ENCODE results near the gene PNMA8B.

PNMA8B gene

GRCh38 chr19:46471116-46471733, 24.4 kb downstream of the PNMA8B start, which contains the start of gene PNMA8A:
Gene PNMA8A (minus strand): TSS chr19:46471563. CDS start chr19:46471035, 528 bp downstream.
- Mint-ChIP-seq H3K27ac (peak within 1 kb of the TSS; percentile 88 to 96 (median 91)), H3K9me3 (no peaks in the 10 kb centered on the region), H3K36me3 (ENCODE audit: low read depth) (peaks cover 40% of the 10 kb centered on the region), H3K27me3 (ENCODE audit: low read depth) (no peaks in the 10 kb centered on the region), H3K4me3 (peak within 1 kb of the TSS; percentile 79 to 87 (median 81)), H3K4me1 (peaks cover 72% of the 10 kb centered on the region)
- peak in 1 of 3 experiments; percentile 15 for TF ChIP-seq CTCF (IDR thresholded peaks at IDR 0.05; ENCODE audit: unreplicated experiment in 3 of 3)

- Mint-ChIP-seq H3K9me3 (no peaks in the 10 kb centered on the region), H3K4me3 (peak overlapping the region; percentile 79 to 87 (median 81)), H3K27me3 (ENCODE audit: low read depth) (no peaks in the 10 kb centered on the region), H3K4me1 (peaks cover 69% of the 10 kb centered on the region), H3K27ac (peak overlapping the region in 2 of 3 experiments; percentile 91 to 96), H3K36me3 (ENCODE audit: low read depth) (peaks cover 48% of the 10 kb centered on the region)
- TF ChIP-seq CTCF (IDR thresholded peaks at IDR 0.05; ENCODE audit: unreplicated experiment in 3 of 3), result no peak
Observed at GRCh38 chr19:46470376-46470775, 25.3 kb downstream of the PNMA8B start.

- Mint-ChIP-seq H3K27me3 (ENCODE audit: low read depth) (no peaks in the 10 kb centered on the region), H3K27ac (peak overlapping the region in 2 of 3 experiments; percentile 71 to 96), H3K4me1 (peaks cover 74% of the 10 kb centered on the region), H3K36me3 (ENCODE audit: low read depth) (peaks cover 54% of the 10 kb centered on the region), H3K9me3 (no peaks in the 10 kb centered on the region), H3K4me3 (peak overlapping the region; percentile 47 to 87 (median 81))
- no peak for TF ChIP-seq CTCF (IDR thresholded peaks at IDR 0.05; ENCODE audit: unreplicated experiment in 3 of 3)
Observed at GRCh38 chr19:46469541-46470185, 26.0 kb downstream of the PNMA8B start.

GRCh38 chr19:46466536-46467196, 29.0 kb downstream of the PNMA8B start:
- Mint-ChIP-seq H3K4me1 (peaks cover 50% of the 10 kb centered on the region), H3K4me3 (peak overlapping the region in 2 of 3 experiments; percentile 35 to 61), H3K27me3 (ENCODE audit: low read depth) (no peaks in the 10 kb centered on the region), H3K27ac (peak overlapping the region; percentile 34 to 90 (median 75)), H3K36me3 (ENCODE audit: low read depth) (peaks cover 60% of the 10 kb centered on the region), H3K9me3 (no peaks in the 10 kb centered on the region)
- no peak for TF ChIP-seq CTCF (IDR thresholded peaks at IDR 0.05; ENCODE audit: unreplicated experiment in 3 of 3)

GRCh38 chr19:46463516-46463915, 32.2 kb downstream of the PNMA8B start:
- H3K9me3 Mint-ChIP-seq, result no peaks in the 10 kb centered on the region
- TF ChIP-seq CTCF (IDR thresholded peaks at IDR 0.05; ENCODE audit: unreplicated experiment in 3 of 3), result no peak
- no peaks in the 10 kb centered on the region for H3K27me3 Mint-ChIP-seq (ENCODE audit: low read depth)
- H3K4me1 Mint-ChIP-seq, result peaks cover 31% of the 10 kb centered on the region
- H3K4me3 Mint-ChIP-seq, result no peak overlapping the region
- peak overlapping the region in 1 of 3 experiments; percentile 77 for H3K27ac Mint-ChIP-seq
- peaks cover 43% of the 10 kb centered on the region for H3K36me3 Mint-ChIP-seq (ENCODE audit: low read depth)
